Thoracic aorta (tissue), 2 donors: ENCODE results near the gene TTC31. TPM values are rescaled to one million over a fixed set of nuclear protein-coding genes. Genes with fewer than 3 reads are reported as not detected.

Experiments used
- ATAC-seq: fragments of 150-250 bp; one replicate; pipeline ENCODE4 v1.8.0; 2017; ENCODE audit warnings: low read depth; ENCODE audit not compliant: insufficient number of reproducible peaks, low FRiP score
- DNase-seq: peaks from one replicate; pipeline ENCODE4 v3.0.0-alpha.2; 2020; ENCODE audit warnings: low spot score
- H3K27ac ChIP-seq, 2 donors: fragments of 200-600 bp; sonication (generic); 1 replicate in 1 of 2; 2 replicates in 1 of 2; pipeline ENCODE4 v1.5.1; 2016; ENCODE audit warnings: mild to moderate bottlenecking in 2 of 2, moderate library complexity in 2 of 2
- H3K27me3 ChIP-seq: fragments of 200-600 bp; sonication (generic); replicated peaks from 2 replicates; pipeline ENCODE4 v1.6.0; 2016; ENCODE audit warnings: mild to moderate bottlenecking; ENCODE audit not compliant: insufficient read depth
- H3K36me3 ChIP-seq: fragments of 200-600 bp; sonication (generic); one replicate; pipeline ENCODE4 v1.5.1; 2016
- H3K4me1 ChIP-seq, 2 donors: fragments of 200-600 bp; sonication (generic); 1 replicate in 1 of 2; 2 replicates in 1 of 2; pipeline versions ENCODE4 v1.5.1 to v1.6.0; 2016; ENCODE audit warnings: low read depth in 2 of 2, mild to moderate bottlenecking in 1 of 2; ENCODE audit not compliant: control insufficient read depth in 1 of 2
- H3K4me3 ChIP-seq: fragments of 200-600 bp; sonication (generic); 2 replicates; pipeline ENCODE4 v1.5.1; 2016; ENCODE audit warnings: mild to moderate bottlenecking
- H3K9me3 ChIP-seq: fragments of 200-600 bp; sonication (generic); 2 replicates; pipeline ENCODE4 v1.5.1; 2016
- CTCF ChIP-seq: fragments of 200-600 bp; sonication (generic); IDR thresholded peaks from one replicate; pipeline ENCODE4 v1.5.1; 2019; ENCODE audit warnings: antibody characterized with exemption
- total RNA-seq, 2 donors: library from RNA; depleted of rRNA; stranded (reverse); fragments of >200 nt; gene quantifications; one replicate each; pipeline versions ENCODE4 v1.1.0 to v1.2.3, GENCODE V29; 2016

The TTC31 gene
- total RNA-seq, 2 donors from 2014 or later = 37.9 to 38.9 TPM

GRCh38 chr2:74530239-74531187, 47.6 kb downstream of the TTC31 start:
- Histone ChIP-seq H3K36me3 (peaks cover 34% of the 10 kb centered on the region), H3K4me3 (peak overlapping the region; percentile 100), H3K27ac (peak overlapping the region; percentile 65 to 81), H3K4me1 (peaks cover 14 to 27% of the 10 kb centered on the region in 2 donors), H3K9me3 (no peaks in the 10 kb centered on the region), H3K27me3 (no peaks in the 10 kb centered on the region)
- ATAC-seq (no peak), DNase-seq (no peak)
- TF ChIP-seq CTCF = no peak

GRCh38 chr2:74531666-74532065, 48.8 kb downstream of the TTC31 start:
- Histone ChIP-seq H3K4me1 (peaks cover 14 to 27% of the 10 kb centered on the region in 2 donors), H3K9me3 (no peaks in the 10 kb centered on the region), H3K4me3 (no peak overlapping the region), H3K36me3 (peaks cover 27% of the 10 kb centered on the region), H3K27me3 (no peaks in the 10 kb centered on the region), H3K27ac (no peak overlapping the region)
- ATAC-seq (no peak), DNase-seq (no peak)
- TF ChIP-seq CTCF = no peak

GRCh38 chr2:74532222-74532621, 49.3 kb downstream of the TTC31 start:
- no peaks in the 10 kb centered on the region for H3K9me3 ChIP-seq
- H3K27ac ChIP-seq = no peak overlapping the region
- no peak for DNase-seq
- no peaks in the 10 kb centered on the region for H3K27me3 ChIP-seq
- no peak for ATAC-seq
- H3K36me3 ChIP-seq = peaks cover 22% of the 10 kb centered on the region
- no peak for TF ChIP-seq CTCF
- H3K4me3 ChIP-seq = no peak overlapping the region
- peaks cover 14 to 27% of the 10 kb centered on the region in 2 donors for H3K4me1 ChIP-seq

DNA sequence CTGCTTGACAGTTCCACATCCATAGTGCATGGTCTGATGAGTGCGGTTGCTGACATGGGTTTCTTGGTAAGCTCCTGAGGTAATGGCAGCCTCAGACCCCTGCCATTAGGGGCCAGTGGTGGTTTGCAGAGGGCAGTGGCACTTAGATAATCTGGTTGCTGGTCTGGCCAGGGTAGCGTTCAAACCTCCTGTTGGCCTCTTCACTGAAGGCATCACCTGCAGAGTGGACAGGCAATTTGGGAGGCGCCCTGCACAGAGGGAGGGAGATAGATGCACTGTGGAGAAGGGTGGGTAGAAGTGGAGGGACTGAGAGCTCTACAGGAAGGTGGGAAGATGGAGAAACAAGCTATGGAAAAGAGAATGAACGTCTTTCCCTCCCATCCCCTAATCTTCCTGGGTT, 50.6 kb downstream of the TTC31 start:
- TF ChIP-seq CTCF = no peak
- peaks cover 15% of the 10 kb centered on the region for H3K36me3 ChIP-seq
- no peak for ATAC-seq
- no peaks in the 10 kb centered on the region for H3K27me3 ChIP-seq
- H3K9me3 ChIP-seq = no peaks in the 10 kb centered on the region
- H3K4me1 ChIP-seq = peaks cover 10 to 20% of the 10 kb centered on the region in 2 donors
- no peak for DNase-seq
- no peak overlapping the region for H3K27ac ChIP-seq
- H3K4me3 ChIP-seq = no peak overlapping the region

- ATAC-seq (no peak), DNase-seq (no peak)
- no peak for TF ChIP-seq CTCF
- Histone ChIP-seq H3K4me1 (peaks cover 5 to 14% of the 10 kb centered on the region in 2 donors), H3K9me3 (no peaks in the 10 kb centered on the region), H3K27me3 (no peaks in the 10 kb centered on the region), H3K36me3 (peaks cover 15% of the 10 kb centered on the region), H3K27ac (no peak overlapping the region), H3K4me3 (no peak overlapping the region)
Observed at GRCh38 chr2:74534411-74534810, 51.5 kb downstream of the TTC31 start.
